Prostate gland (tissue), 2 donors: ENCODE data around the gene MOGAT1. TPM values are rescaled to one million over a fixed set of nuclear protein-coding genes. Genes with fewer than 3 reads are reported as not detected.

Experiments
- DNase-seq: peaks from one replicate; pipeline ENCODE4 v3.0.0-alpha.2; 2019; ENCODE audit warnings: low spot score
- H3K27ac ChIP-seq, 2 donors: fragments of 200-600 bp; sonication (generic); 2 replicates each; pipeline ENCODE4 v1.5.1; 2017 to 2019
- H3K27me3 ChIP-seq: fragments of 200-600 bp; sonication (generic); replicated peaks from 2 replicates; pipeline ENCODE4 v1.5.1; 2019; ENCODE audit not compliant: insufficient read depth
- H3K36me3 ChIP-seq, 2 donors: fragments of 200-600 bp; sonication (generic); 1 replicate in 1 of 2; 2 replicates in 1 of 2; pipeline versions ENCODE4 v1.5.1 to v1.8.1; 2017 to 2019
- H3K4me1 ChIP-seq: fragments of 200-600 bp; sonication (generic); replicated peaks from 2 replicates; pipeline ENCODE4 v1.5.1; 2019
- H3K4me3 ChIP-seq, 2 donors: fragments of 200-600 bp; sonication (generic); 2 replicates each; pipeline ENCODE4 v1.5.1; 2017 to 2019
- H3K9me3 ChIP-seq: fragments of 200-600 bp; sonication (generic); 2 replicates; pipeline ENCODE4 v1.5.1; 2017
- CTCF ChIP-seq, 4 experiments: fragments of 200-600 bp in 2 of 4; fragments of 450-650 bp in 2 of 4; sonication (generic) in 2 of 4; IDR thresholded peaks; 1 replicate in 3 of 4; 2 replicates in 1 of 4; pipeline ENCODE4 v1.5.1; 2016 to 2019; ENCODE audit warnings: antibody characterized with exemption in 4 of 4, mild to moderate bottlenecking in 2 of 4, moderate library complexity in 2 of 4
- POLR2A ChIP-seq: fragments of 450-650 bp; IDR thresholded peaks from one replicate; pipeline ENCODE4 v1.6.1; 2016; ENCODE audit warnings: antibody characterized with exemption, mild to moderate bottlenecking
- POLR2AphosphoS5 ChIP-seq: sonication (generic); formaldehyde crosslinking; IDR thresholded peaks from one replicate; pipeline ENCODE4 v1.6.1; 2017; ENCODE audit warnings: antibody characterized with exemption
- WGBS: methylation state at CpG from one replicate; pipeline ENCODE4 v1.1.5; 2018; 5-methylcytosine and 5-hydroxymethylcytosine counted together
- intact Hi-C: fragments of 100-400 bp; cut with DNase I; formaldehyde crosslinking; loops from one replicate; pipeline ENCODE4 v1.14.2; 2022
- total RNA-seq, 2 donors: library from RNA; depleted of rRNA; stranded (reverse); fragments of >200 nt; gene quantifications; one replicate each; pipeline ENCODE4 v1.1.0, GENCODE V29; 2016

The MOGAT1 gene
- total RNA-seq, 2 donors from 2014 or later = not detected

GRCh38 chr2:222756951-222757650, 85.6 kb downstream of the MOGAT1 start:
- 75% methylated on average over 5 of the region's 5 CpGs for WGBS
- intact Hi-C loops = no loop called here
- Histone ChIP-seq H3K27ac (no peak overlapping the region), H3K27me3 (no peaks in the 10 kb centered on the region), H3K36me3 (no peaks in the 10 kb centered on the region), H3K4me1 (no peaks in the 10 kb centered on the region), H3K9me3 (no peaks in the 10 kb centered on the region), H3K4me3 (no peak overlapping the region)
- no peak for TF ChIP-seq CTCF (IDR thresholded peaks at IDR 0.05)
- TF ChIP-seq POLR2A = no peak
- TF ChIP-seq POLR2AphosphoS5 = no peak
- no peak for DNase-seq

Other genes with a start within 250 kb of the MOGAT1 start
- gene SGPP2, start 247.1 kb upstream of the MOGAT1 start, total RNA-seq = 1 to 10 TPM; 3.3 to 3.7 TPM
- gene FARSB, start 15.6 kb upstream of the MOGAT1 start, total RNA-seq = 10 to 100 TPM; 11.9 to 16.2 TPM
- 100 to 1,000 TPM in 1 of 2 donors, 10 to 100 TPM in 1; 77.1 to 124 TPM for gene ACSL3, start 189.4 kb downstream of the MOGAT1 start, total RNA-seq